HepG2 (cell line): ENCODE data around the gene NCOA5. TPM values are rescaled to one million over a fixed set of nuclear protein-coding genes. Genes with fewer than 3 reads are reported as not detected.

ENCODE experiments used
- HOXA9 ChIP-seq: sonication (generic); formaldehyde crosslinking; IDR thresholded peaks from 2 replicates; pipeline ENCODE4 v1.8.1; 2022; ENCODE audit warnings: missing genetic modification reagents, mild to moderate bottlenecking, moderate library complexity, borderline replicate concordance
- MYC ChIP-seq: sonication (generic); formaldehyde crosslinking; IDR thresholded peaks from 2 replicates; pipeline ENCODE4 v1.9.0; 2021; ENCODE audit warnings: missing genetic modification reagents, borderline replicate concordance
- PAWR ChIP-seq: sonication (generic); formaldehyde crosslinking; IDR thresholded peaks from 2 replicates; pipeline ENCODE4 v1.4.0; 2020; ENCODE audit warnings: missing genetic modification reagents, mild to moderate bottlenecking, borderline replicate concordance
- POLR2G ChIP-seq: fragments of 200-400 bp; formaldehyde crosslinking; IDR thresholded peaks from 2 replicates; pipeline ENCODE4 v1.6.1; 2018; ENCODE audit warnings: mild to moderate bottlenecking, low read depth, low read length, moderate library complexity
- SP5 ChIP-seq: IDR thresholded peaks from 2 replicates; pipeline ENCODE4 v1.6.1; 2016; ENCODE audit warnings: low read depth, borderline replicate concordance
- TEAD2 ChIP-seq: sonication (generic); formaldehyde crosslinking; IDR thresholded peaks from 2 replicates; pipeline ENCODE4 v1.9.0; 2021; ENCODE audit warnings: missing genetic modification reagents
- ZNF790 ChIP-seq: sonication (generic); formaldehyde crosslinking; IDR thresholded peaks from 2 replicates; pipeline ENCODE4 v1.8.0; 2022; ENCODE audit warnings: missing genetic modification reagents, mild to moderate bottlenecking, borderline replicate concordance
- ZNF841 ChIP-seq: sonication (generic); formaldehyde crosslinking; IDR thresholded peaks from 2 replicates; pipeline ENCODE4 v1.8.1; 2023; ENCODE audit warnings: missing genetic modification reagents, borderline replicate concordance
- polyA plus RNA-seq, 8 experiments: library from polyadenylated mRNA; depleted of rRNA in 3 of 8; stranded (reverse) in 7 of 8; unstranded in 1 of 8; fragments of >200 nt; fragmentation: Illumina TruSeq in 4 of 8; extraction: Trizol in 4 of 8; gene quantifications; 2 replicates each; pipeline versions ENCODE4 v1.2.1 to v1.2.3, GENCODE V29; 2011 to 2016; ENCODE audit warnings: low read depth in 4 of 8, missing spikeins in 1 of 8, mixed read lengths in 1 of 8; ENCODE audit not compliant: insufficient read depth in 1 of 8
- total RNA-seq, 5 experiments: library from RNA; depleted of rRNA; stranded (reverse); fragments of >200 nt; fragmentation: Illumina TruSeq; extraction: Trizol; gene quantifications; 2 replicates each; pipeline ENCODE4 v1.2.3, GENCODE V29; 2016; ENCODE audit warnings: low read depth in 1 of 5
- TF ChIP-seq, protein P1 (sequence below), 2 experiments: fragments of 450-650 bp in 1 of 2; sonication (generic) in 1 of 2; formaldehyde crosslinking in 1 of 2; IDR thresholded peaks; 2 replicates each; pipeline versions ENCODE4 v1.6.1 to v1.8.0; 2016 to 2022; ENCODE audit warnings: antibody characterized with exemption in 1 of 2, mild to moderate bottlenecking in 1 of 2, missing genetic modification reagents in 1 of 2
- TF ChIP-seq, protein P2 (sequence below), 2 experiments: sonication (generic) in 1 of 2; formaldehyde crosslinking in 1 of 2; IDR thresholded peaks; 2 replicates each; pipeline versions ENCODE4 v1.4.0 to v1.6.1; 2018 to 2020; ENCODE audit warnings: missing genetic modification reagents in 2 of 2, borderline replicate concordance in 1 of 2, low read depth in 1 of 2, mild to moderate bottlenecking in 1 of 2, missing biosample characterization in 1 of 2
- TF ChIP-seq, protein P3 (sequence below): IDR thresholded peaks from 2 replicates; pipeline ENCODE4 v1.6.1; 2016; ENCODE audit warnings: low read depth, control low read depth

NCOA5 gene
- total and polyA plus RNA-seq, 2 of the 13 experiments (the other 11 are each of a cell fraction or from before 2014, with no cell fraction given): 16.5 to 28.4 TPM

DNA sequence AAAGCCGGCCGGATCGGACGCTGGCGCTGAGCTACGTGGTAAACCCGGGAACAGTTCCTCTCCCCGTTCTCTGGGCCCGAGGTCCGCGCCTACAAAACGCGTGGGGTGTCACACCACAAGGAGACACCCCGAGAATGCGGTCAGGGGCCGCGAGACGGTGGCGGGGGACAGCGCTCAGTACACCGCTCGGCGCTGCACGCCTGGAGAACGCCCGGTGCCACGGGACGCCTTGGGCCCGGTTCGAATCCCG is 670 bp downstream of the NCOA5 start (continued):
- TF ChIP-seq, protein P1, sequence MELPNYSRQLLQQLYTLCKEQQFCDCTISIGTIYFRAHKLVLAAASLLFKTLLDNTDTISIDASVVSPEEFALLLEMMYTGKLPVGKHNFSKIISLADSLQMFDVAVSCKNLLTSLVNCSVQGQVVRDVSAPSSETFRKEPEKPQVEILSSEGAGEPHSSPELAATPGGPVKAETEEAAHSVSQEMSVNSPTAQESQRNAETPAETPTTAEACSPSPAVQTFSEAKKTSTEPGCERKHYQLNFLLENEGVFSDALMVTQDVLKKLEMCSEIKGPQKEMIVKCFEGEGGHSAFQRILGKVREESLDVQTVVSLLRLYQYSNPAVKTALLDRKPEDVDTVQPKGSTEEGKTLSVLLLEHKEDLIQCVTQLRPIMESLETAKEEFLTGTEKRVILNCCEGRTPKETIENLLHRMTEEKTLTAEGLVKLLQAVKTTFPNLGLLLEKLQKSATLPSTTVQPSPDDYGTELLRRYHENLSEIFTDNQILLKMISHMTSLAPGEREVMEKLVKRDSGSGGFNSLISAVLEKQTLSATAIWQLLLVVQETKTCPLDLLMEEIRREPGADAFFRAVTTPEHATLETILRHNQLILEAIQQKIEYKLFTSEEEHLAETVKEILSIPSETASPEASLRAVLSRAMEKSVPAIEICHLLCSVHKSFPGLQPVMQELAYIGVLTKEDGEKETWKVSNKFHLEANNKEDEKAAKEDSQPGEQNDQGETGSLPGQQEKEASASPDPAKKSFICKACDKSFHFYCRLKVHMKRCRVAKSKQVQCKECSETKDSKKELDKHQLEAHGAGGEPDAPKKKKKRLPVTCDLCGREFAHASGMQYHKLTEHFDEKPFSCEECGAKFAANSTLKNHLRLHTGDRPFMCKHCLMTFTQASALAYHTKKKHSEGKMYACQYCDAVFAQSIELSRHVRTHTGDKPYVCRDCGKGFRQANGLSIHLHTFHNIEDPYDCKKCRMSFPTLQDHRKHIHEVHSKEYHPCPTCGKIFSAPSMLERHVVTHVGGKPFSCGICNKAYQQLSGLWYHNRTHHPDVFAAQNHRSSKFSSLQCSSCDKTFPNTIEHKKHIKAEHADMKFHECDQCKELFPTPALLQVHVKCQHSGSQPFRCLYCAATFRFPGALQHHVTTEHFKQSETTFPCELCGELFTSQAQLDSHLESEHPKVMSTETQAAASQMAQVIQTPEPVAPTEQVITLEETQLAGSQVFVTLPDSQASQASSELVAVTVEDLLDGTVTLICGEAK (IDR thresholded peaks at IDR 0.05): no peak
- TF ChIP-seq, protein P1 (CRISPR knock-in tag; IDR thresholded peaks at IDR 0.05): no peak
- TF ChIP-seq MYC (CRISPR knock-in tag) (no peak), ZNF790 (CRISPR knock-in tag) (no peak), TEAD2 (CRISPR knock-in tag) (no peak; the same call in 1 of the 2 replicates), SP5 (CRISPR knock-in tag) (no peak), ZNF841 (CRISPR knock-in tag) (no peak), HOXA9 (no peak; the same call in 1 of the 2 replicates), PAWR (no peak), POLR2G (no peak)
- TF ChIP-seq, protein P2, sequence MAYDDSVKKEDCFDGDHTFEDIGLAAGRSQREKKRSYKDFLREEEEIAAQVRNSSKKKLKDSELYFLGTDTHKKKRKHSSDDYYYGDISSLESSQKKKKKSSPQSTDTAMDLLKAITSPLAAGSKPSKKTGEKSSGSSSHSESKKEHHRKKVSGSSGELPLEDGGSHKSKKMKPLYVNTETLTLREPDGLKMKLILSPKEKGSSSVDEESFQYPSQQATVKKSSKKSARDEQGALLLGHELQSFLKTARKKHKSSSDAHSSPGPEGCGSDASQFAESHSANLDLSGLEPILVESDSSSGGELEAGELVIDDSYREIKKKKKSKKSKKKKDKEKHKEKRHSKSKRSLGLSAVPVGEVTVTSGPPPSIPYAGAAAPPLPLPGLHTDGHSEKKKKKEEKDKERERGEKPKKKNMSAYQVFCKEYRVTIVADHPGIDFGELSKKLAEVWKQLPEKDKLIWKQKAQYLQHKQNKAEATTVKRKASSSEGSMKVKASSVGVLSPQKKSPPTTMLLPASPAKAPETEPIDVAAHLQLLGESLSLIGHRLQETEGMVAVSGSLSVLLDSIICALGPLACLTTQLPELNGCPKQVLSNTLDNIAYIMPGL (CRISPR knock-in tag; IDR thresholded peaks at IDR 0.05; ENCODE audit: borderline replicate concordance in 1 of 2, low read depth in 1 of 2): no peak
- TF ChIP-seq, protein P3, sequence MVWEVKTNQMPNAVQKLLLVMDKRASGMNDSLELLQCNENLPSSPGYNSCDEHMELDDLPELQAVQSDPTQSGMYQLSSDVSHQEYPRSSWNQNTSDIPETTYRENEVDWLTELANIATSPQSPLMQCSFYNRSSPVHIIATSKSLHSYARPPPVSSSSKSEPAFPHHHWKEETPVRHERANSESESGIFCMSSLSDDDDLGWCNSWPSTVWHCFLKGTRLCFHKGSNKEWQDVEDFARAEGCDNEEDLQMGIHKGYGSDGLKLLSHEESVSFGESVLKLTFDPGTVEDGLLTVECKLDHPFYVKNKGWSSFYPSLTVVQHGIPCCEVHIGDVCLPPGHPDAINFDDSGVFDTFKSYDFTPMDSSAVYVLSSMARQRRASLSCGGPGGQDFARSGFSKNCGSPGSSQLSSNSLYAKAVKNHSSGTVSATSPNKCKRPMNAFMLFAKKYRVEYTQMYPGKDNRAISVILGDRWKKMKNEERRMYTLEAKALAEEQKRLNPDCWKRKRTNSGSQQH (CRISPR knock-in tag): no peak
